ENCODE results near the gene DLG3.
"Not testable (repeated sequence)": the region's sequence is repeated elsewhere in the genome, so short reads cannot be mapped to it uniquely, and the experiment has no call there.

Gene DLG3
- total RNA-seq, result 18.6 reads per million, percentile 45 among the genes with 10 or more reads in this experiment

DNA sequence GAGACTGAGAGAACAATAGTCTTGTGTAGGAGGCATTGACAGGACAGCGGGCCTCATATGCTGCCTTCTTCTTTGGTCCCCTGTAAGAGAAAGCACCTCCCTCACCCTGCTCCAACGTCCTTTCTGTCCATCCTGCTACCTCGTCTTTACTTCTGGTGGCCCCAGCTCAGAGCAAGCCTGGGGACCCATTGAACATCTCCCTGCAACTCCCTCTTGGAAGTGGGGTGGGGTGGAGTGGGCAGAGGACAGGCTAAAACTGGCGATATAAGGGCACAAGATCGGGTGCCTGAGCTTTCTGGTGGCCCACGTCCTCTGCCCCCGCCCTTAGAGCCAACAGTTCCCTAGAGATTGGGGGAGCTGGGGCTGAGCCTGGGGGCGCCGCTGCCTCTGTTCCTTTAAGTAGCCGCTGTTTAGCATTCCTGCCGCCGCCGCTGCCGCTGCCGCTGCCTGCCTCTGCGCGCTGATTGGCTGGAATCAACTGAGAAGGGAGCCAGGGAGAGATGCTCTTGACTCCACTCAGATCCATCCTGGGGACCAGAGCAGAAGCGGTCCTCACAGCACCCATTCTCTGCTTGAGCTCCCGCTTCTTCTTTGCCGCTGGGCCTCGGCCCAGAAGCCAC is at the start of gene DLG3:
TSS of gene DLG3 (plus strand) at position 510 of the 620 bp plus-strand sequence. CDS start 367 bp downstream, outside the sequence.
- no peak for DNase-seq

DNA sequence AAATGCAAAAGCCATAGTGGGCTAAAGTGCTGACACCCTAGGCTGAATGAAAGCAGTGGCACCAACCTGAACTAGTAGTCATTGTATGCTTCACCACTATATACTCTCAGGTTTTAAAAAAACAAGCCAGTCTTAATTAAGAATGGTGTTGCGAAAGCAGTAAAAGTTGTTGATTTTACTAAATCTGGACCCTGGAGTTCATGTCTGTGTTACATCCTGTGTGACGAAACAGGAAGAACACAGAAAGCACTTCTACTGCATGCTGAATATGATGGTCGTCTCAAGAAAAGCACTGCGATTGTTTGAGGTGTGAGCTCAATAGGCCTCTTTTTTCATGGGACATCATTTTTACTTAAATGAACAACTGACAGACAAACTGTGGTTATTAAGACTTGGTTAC is 45.7 kb upstream of the DLG3 start:
- no peak for DNase-seq

DNA sequence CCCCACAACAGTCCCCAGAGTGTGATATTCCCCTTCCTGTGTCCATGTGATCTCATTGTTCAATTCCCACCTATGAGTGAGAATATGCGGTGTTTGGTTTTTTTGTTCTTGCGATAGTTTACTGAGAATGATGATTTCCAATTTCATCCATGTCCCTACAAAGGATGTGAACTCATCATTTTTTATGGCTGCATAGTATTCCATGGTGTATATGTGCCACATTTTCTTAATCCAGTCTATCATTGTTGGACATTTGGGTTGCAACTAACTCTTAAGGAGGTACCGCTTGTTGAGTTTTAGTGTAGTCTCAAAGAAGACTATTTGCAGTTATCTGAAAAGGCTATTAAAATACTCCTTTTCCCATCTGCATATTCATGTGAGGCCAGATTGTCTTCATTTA is 44.5 kb upstream of the DLG3 start:
- DNase-seq, result not testable (repeated sequence)

DNA sequence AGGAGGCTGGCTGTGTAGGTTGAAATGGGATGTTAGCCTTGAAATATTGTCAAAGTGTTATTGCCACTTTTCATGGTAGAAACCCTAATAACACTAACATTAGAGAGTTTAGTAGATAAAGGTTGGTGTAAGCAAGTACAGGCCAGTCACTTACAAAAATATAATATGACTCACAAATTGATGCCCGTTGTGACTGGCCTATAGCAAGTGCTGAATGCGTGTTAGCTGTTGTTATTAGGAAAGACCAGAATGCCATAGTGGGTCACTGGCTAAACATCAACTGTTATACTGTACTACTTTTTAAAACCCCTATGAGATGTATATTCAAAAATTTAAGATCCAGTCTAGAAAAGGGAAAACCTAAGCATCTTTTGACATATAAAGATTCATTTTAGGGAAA is 41.9 kb upstream of the DLG3 start:
- no peak for DNase-seq

DNA sequence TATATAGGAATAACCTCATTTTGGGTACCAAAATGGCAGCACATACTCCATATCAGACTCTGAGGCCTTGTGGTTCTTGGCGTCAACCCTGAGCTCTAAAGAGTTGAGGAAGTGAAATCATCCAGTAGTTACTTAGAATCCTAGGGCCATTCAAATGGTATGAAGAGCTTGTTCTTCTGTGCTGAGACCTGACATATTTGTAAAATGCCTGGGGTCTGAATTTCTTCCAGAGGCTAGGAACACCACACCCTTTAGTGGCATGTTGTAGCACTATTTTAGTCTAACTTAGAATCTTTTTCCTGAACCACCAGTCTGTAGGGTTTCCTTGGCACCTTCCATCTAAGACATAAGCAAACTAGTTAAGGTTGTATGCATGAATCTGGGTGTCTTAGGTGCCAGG is 39.6 kb upstream of the DLG3 start:
- no peak for DNase-seq

DNA sequence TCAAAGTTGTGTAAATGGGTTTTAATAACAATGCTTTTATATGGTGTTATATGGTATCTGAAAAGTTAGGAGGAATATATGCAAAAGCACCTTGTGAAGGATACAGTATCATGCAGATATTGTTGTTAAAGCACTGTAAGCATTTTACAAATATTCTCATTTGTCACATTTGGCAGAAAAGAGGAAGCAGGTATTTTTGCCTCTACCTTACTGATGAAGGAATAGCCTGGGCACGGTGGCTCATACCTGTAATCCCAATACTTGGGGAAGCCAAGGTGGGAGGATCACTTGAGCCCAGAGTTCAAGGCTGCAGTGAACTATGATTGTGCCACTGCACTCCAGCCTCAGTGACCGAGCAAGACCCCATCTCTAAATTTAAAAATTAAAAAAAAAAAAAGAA is 33.7 kb upstream of the DLG3 start:
- no peak for DNase-seq

DNA sequence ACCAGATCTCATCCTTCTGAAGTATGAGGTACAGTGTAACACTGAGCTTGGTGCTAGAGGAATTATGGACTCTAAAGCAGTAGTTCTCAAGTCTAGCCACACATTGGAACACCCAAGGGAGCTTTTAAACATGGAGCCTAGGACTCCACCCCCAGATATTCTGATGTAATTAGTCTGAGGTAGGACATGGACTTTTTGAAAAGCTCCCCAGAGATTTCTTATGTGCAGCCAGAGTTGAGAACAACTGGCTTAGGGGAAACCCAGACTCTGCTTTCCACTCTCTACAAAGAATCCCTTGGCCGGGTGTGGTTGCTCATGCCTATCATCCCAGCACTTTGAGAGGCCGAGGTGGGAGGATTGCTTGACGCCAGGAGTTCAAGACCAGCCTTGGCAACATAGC is 33.2 kb upstream of the DLG3 start:
- DNase-seq, result no peak

DNA sequence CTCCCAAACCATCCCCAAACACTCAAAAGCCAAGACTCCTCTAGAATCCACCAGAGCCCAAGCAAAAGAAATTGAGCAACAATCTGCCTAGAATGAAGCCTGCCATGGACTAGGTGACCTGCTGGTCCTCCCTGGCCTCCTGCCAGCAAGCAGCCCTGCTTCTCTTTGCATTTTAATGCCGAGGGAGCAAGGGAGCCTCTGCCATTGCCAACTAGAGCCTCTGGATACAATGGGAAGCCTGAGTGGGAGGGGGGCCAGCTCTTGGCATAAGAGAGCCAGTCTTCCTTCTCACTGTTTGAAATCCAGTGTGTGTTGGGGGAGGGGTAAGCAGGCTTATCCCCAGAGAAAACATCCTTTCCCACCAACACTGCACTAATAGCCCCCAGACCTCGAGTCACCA is 23.0 kb upstream of the DLG3 start:
- DNase-seq, result no peak

DNA sequence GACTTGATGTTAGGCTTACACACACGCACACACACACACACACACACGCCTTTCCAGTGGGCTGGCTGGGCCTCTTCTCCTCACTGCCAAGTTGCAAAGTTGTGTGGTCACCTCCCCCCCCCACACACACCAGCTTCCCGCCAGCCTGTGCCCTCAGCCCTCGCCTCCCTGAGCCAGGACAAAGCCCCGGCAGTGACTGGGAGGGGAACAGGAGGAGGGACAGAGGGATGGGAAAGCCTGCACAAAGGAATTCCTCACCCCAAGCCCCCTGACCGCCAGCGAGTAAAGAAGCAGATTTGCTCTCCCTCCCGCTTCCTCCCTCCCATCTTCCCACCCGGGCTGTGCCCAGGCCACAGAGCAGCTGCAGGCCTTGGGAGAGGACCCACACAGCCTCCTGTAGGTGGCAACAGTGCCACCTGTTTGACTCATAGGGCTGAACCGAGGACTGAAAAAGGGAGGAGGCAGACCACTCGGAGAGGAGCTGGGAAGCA is 21.7 kb upstream of the DLG3 start, which contains the start of gene GDPD2:
TSS of gene GDPD2 (plus strand) at position 464 of the 491 bp plus-strand sequence. CDS start 1,671 bp downstream, outside the sequence.
- DNase-seq, result no peak

DNA sequence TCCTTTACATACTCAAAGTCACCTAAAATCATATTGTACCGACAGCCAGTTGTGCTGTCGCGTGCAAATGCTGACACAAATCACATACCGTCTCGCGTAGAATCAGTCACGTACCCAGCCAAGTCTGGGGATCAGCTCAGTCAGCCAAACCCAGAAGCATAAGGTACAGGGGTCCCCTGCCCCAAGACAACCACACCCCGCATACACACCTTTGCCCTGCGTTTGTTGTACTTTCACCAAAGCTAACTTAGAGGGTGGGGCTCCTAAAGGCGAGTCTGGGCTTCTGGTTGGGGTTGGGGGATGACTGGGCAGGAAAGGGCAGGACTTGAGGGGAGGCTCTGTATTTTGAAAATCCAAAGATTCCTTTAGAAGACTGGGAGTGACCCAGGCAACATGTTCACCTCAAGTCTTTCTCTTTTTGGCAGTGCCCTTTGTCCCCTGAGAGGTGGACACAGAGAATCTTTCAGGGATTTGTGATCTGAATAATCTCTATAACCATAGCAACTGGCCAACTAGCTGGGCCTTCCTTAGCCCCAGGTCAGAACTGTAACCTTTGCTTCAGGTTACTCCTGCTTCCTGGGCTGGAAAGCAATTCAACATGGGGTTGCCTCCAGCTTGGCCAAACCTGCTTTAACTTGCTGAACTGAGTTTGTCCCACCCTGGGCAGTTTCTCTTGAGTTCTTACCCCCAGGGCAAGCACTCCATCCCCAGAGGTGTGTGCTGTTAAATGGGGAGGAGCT is 20.5 kb upstream of the DLG3 start:
- no peak for DNase-seq

DNA sequence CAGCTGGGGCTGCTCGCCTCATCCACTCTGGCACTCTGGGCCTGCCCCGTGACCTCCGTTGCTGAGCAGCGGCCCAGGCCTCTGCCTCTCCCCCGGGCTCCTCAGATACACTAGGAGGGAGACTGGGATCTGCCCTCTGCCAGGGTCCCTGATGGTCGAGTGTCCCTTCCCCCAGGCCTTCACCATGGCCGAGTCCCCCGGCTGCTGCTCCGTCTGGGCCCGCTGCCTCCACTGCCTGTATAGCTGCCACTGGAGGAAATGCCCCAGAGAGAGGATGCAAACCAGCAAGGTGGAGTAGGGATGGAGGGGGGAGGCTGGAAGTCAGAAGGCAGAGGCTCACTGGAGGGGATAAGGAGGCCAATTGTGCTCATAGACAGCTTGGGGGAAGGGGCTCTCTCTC is 19.8 kb upstream of the DLG3 start:
- DNase-seq, result no peak

DNA sequence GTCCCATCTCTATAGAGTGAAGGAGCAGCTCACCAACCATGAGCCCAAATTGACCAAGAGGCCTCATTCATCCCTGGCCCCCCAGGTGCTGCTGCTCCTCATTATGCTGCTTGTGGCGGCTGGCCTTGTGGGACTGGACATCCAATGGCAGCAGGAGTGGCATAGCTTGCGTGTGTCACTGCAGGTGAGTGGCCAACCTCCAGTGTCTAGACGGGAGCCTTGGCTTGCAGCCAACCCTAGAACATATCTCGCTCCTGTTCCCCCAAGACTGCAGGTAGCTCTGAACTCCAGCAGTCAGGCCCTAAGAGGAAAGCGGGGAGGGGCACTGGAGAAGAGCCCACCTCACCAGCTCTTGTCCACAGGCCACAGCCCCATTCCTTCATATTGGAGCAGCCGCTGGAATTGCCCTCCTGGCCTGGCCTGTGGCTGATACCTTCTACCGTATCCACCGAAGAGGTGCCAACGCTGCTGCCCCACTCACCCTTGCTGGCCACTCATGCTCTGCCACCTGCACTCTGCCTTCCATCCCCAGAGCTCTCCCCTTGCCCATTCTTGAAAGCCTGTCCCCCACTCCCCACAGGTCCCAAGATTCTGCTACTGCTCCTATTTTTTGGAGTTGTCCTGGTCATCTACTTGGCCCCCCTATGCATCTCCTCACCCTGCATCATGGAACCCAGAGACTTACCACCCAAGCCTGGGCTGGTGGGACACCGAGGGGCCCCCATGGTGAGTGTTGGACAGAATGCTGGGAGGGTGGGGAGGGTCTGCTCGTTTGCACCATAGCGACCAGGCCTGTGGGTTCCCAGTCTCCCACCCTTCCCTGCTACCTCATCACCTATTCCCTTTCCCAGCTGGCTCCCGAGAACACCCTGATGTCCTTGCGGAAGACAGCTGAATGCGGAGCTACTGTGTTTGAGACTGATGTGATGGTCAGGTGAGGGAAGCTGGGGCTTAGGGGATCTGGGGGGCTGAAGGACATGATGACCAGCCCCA is 18.1 kb upstream of the DLG3 start:
- no peak for DNase-seq

DNA sequence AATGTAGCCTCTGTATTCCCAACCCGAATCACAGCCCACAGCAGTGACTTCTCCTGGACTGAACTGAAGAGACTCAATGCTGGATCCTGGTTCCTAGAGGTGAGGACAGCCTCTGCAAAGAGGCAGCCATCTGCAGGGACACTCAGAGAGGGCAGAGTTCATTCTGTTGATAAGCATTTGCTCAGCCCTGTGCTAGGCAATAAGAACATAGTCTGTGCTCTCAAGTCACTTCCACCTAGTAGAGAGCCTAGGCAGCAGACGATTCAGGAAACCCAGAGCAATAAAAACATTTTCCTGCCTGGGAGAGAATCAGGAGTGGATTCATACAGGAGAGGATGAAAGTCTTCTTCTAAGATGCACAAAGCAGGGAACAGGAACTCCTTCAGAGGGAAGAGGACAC is 17.3 kb upstream of the DLG3 start:
- DNase-seq, result no peak

DNA sequence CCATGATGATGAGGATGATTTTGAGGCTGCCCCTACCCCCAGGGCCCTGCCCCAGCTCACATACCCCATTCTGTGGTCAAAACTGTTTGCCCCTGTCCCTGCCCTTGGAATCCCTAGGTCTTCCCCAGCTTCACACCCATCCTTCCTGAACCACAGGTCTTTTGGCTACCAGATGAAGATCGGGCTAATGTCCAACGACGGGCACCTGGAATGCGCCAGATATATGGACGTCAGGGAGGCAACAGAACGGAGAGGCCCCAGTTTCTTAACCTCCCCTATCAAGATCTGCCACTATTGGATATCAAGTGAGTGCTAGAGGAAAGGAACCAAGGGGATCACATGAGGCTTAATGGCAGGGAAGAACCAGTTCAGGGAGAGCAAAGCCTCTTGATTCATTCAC is 14.9 kb upstream of the DLG3 start:
- DNase-seq, result no peak

DNA sequence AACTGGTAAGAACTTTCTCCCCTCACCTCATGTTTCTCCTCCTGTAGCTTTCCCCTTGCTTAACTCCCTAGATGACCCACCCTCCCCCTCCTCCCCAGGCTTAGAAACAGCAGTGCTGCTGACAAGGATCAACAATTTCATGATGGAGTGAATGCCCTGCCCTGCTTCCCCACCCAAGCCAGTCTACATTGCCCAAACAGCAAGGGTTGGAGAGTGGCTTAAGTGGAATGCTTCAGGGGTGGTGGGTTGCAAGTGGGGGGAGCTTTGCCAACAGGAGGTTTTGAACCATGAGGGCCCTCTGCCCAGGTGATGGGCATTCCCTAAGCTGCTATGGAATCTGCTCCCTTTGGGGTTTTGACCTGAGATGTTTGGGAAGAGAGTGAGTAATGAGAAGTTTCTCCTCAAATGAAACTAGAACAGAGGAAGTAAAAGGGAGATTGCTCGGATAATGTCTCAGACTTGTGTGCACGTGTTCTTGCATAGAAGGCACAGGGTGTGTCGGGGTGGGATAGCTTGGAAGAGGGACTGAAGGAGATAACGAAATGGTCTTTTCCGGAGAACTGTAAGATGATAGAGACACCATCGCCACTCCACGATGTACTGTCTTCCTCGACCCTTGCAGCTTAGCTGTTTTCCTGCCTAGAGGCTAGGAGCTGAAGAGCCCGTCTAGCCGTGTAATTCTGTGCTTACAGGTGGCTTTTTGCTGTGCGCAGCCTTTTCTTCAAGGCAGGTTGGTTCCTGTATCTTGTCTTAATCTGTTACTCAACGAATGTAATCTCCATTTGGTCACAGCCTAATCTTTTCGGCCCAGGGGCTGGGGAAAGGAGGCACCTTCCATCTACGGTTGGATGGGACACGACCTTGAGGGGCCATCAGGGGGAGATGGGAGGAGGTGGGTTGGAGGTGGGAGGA is 11.4 kb upstream of the DLG3 start:
- DNase-seq, result no peak

DNA sequence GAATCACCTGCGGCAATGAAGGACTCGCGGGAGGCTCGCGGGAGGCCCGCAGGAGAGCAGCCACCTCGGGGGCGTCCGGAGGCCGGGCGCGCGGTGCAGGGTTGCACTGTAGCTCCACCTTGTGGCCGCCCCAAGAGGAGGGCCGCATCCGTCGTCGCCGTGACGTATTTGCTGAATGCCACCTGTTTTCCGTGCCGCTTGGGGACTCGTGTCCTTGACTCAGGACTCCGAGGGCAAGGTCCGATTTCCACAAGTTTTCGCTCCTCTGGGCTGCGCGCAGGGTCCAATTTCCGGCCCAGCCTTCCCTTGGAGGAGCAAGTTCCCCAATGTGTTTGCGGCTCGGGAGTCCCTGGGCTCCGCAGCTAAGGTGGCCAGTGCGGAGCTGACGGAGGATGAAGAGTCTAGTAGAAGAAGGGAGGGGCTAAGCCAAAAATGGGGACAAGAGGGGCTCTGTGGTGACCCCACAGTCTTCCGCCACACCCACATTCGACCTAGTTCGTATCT is 10.7 kb upstream of the DLG3 start:
- DNase-seq, result peak; percentile 65

DNA sequence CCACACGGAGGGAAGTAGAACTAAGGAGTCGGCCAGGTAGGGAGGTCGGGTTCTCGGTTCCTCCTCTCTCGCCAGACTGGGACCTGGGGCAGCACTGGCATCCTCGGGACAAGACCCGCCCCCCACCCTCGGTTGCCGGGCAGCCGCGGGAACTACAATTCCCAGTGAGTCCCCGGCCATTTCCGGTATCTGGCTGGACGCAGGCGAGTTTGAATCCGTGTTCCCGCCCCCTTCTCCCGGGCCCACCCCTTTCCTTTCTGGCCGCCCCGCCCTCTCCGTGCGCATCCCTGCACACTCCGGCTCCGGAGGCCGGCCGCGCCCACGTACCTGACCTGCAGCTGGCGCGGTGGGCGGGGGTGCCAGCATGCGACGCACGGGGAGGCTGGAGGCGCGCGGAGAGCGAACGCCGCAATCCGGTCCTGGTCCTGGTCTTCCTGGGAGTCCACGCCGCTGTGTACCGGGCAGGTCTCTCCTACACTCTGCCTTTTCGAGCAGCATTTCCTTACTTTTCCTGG is 10.2 kb upstream of the DLG3 start:
- DNase-seq, result peak; percentile 34

DNA sequence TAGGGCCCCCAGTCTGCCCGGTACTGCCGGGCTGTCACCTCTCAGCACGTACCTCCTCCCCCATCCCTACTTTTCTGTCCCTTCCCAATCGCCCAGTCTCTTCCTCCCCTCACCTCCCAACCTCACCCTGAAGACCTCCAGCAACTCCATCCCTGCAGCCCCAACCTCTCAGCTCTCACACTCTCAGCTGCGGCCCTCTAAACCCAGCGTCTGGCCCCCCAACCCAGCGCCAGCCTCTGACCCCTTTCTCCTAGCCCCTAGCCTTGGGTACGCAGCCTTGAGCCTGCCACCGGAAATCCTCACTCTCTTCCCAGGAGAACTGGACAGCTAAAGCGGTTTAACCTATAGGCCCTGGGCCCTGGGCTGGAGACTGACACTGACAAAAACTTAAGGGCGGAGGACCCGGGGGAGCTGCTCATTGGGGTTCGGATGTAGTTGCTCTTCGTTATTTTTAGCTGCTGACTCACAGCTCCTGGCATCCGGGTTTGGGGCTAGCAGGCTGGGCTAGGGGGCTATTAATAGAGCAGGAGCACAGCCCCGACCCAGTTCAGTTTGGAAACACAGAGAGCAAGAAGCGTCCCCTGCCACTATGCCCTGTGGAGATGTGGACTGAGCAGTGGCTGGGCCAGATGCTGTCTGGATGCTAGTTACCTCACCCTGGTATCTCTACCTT is 9.6 kb upstream of the DLG3 start:
- DNase-seq, result no peak

DNA sequence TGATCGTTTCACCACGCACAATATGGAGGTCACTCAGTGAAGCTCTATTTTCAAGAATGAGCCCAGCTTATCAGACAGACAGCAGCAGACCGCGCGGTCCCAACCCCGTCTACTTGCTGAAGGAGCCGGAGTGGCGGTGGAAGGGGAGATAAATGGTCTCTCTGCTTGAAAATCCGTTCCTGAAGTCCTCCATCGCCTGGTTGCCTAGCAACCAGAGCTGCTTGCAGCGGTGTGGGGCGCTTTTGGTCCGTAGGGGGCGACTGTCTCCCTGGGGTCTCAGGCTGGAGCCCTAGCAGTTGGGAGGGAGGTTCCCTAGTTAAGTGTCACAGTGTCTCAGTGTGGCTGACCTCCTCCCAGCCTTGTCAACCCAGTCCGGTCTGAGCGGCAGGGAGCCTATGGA is 8.3 kb upstream of the DLG3 start:
- DNase-seq, result no peak

DNA sequence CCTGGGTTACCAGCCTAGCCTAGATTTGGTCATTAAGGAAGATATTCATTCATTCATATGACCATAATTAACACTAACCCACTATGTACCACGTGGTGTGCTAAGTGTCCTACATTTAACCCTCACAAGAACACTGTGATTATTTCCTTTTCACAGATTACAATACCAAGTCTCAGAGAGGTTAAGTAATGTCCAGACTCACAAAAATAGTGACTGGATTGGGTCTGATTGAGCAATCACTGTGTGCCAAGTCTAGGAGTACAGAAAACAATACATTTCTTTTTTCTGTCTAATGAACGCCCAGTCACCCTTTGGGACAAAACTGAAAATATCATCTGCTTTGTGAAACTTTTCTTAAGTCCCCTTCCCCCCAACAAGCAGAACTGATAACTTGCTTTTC is 7.6 kb upstream of the DLG3 start:
- no peak for DNase-seq

All from effector CD4-positive, alpha-beta T cell (primary cell).